ENCODE results near the gene RFC5.
"Not testable (repeated sequence)": the region's sequence is repeated elsewhere in the genome, so short reads cannot be mapped to it uniquely, and the experiment has no call there.

The RFC5 gene

DNA sequence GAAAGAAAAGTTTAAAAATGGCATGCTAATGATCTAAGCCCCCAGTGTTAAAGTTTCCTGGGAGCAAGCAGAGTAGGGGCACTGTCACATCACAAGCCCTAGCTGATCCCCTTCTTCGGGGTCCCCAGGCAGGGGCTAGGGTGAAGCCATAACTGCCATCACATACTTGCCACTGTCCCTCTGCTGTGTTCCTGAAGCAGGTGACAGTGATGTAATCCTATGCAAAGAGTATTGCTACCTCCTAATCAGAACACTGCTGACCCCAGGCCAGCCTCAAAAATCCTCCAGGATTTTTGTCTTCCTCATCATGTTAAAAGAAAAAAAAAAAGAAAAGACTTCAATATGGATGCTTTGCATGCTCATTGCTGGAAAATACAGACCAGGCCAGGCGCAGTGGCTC, 1.2 kb upstream of the RFC5 start:
- DNase-seq (ENCODE audit: low read depth) = no peak

DNA sequence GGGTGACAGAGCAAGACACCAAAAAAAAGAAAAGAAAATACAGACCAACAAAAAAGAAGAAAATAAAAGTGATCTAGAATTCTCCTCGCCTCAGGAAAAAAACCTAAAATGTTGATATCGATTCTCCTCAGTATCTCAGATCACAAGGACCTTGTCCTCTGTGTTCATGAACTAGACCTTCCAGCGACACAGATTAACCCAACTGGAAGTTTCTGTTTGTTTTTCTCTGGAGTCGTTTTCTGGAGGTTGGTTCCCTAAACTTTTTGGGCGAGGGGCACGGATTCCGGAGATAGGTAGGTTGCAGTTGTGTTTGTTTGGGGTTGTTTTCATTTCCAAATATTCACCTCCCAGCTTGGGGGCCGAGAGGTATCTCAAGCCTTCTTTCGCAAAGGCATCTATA, 559 bp upstream of the RFC5 start:
- no peak for DNase-seq (ENCODE audit: low read depth)

DNA sequence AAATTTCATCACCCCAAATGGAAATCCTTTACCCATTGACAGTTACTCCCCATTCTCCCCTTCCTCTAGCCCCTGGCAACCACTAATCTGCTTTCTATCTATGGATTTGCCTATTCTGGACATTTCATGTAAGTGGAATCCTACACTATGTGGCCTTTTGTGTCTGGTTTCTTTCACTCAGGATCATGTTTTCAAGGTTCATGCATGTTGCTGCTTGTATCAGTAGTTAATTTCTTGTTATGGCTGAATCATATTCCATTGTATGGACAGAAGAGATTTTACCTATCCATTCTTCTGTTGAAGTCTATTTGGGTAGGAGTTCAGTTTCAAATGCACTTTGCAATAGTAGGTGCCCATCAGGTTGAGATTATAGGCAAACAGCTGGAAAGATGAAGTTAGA, 1.4 kb downstream of the RFC5 start:
- no peak for DNase-seq (ENCODE audit: low read depth)

DNA sequence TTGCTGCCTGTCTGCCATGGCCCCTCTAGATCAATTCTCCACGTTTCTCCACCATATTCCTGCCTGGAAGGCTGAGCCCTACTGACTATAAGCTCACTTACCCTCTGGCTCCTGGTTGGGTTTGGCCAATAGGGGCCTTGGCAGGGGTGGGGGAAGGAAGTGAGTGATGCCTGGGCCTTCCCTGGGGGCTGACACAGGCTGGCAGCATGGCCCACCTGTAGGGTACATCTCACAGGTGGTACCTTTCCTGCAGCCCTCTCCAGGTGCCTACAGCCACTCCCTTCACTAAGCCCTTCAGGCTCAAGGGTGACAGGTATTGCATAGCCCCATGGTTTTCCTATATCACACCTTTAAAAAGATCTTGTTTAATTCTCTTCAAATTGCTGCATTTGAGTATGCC, 3.5 kb downstream of the RFC5 start:
- DNase-seq (ENCODE audit: low read depth) = no peak

DNA sequence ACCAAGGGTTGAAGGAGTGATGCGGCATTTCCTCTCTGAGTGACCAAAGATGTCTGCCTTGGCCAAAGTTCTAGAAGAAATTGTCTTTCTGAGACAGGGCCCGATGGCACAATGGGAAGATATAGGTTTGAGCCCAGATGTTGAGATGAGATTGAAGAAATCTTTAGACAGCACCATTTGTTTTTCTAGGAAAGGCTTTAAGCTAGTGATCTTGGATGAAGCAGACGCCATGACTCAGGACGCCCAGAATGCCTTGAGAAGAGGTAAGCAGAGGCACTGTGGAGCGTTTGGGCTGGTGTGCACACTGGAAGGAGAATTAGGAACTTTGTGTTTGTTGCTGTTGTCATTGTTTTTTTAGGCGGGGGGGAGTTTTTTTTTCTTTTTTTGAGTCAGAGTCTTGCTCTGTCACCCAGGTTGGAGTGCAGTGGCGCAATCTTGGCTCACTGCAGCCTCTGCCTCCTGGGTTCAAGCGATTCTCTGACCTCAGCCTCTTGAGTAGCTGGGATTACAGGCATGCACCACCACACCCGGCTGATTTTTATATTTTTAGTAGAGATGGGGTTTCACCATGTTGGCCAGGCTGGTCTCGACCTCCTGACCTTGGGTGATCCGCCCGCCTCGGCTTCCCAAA, 5.7 kb downstream of the RFC5 start:
- DNase-seq (ENCODE audit: low read depth) = not testable (repeated sequence)

DNA sequence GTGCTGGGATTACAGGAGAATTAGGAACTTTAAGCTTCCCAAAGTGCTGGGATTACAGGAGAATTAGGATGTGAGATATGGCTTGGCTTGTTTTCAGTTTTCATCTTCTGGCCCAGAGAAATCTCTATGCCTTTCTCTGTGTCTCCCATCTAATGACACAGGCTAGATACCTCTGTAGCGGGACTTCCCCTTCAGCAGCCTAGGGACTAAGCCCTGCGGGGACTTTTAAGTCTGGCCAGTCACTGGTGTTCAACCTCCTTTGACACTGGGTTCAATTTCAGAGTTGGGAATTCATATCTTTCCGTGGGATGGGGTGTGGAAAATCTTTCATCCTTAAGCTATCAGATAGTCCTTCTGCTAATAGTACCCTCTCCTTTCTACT, 6.2 kb downstream of the RFC5 start:
- DNase-seq (ENCODE audit: low read depth) = no peak

DNA sequence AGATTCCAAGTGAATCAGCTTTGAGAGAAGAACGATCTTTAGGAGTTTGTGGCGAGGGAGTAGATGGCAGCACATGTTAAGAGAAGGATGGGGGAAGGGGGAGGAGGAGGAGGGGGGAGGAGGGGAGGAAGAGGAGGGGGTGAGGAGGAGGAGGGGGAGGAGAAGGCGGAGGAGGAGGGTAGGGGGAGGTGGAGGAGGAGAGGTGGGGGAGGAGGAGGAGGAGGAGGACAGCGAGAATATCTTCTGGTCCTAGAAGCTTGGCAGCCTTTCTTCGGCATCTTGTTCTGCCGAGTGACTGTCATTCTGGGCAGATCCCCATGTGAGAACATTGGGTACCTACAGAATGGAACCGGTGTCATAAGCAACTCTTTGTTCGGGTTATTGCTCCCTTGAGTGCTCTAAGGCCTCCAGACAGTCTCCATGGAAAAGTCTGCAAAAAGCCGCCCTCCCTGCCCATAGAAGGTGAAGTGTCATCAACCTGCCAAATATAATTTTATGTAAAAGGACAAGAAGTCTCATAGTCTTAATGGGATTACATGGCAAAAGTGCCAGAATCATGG, 6.9 kb downstream of the RFC5 start:
- no peak for DNase-seq (ENCODE audit: low read depth)

DNA sequence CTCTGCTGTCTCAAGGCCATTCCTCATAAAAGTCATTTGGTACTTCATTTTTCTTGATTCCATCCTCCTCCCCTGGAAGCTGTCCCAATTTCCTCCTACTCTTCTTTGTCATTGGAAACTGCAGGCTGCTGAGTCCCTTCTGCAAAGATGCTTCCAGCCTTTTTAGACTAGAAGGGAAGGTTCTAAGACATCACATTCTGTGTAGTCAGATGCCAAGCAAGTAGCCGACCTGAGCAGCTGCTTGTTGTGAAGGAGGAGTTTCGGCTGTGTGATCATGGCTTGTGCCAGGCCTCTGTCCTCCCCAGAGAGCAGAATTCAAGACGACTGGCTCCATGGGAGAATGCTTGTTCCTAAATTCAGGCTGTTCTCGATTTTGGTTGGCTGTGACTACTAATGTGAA, 8.7 kb downstream of the RFC5 start:
- no peak for DNase-seq (ENCODE audit: low read depth)

DNA sequence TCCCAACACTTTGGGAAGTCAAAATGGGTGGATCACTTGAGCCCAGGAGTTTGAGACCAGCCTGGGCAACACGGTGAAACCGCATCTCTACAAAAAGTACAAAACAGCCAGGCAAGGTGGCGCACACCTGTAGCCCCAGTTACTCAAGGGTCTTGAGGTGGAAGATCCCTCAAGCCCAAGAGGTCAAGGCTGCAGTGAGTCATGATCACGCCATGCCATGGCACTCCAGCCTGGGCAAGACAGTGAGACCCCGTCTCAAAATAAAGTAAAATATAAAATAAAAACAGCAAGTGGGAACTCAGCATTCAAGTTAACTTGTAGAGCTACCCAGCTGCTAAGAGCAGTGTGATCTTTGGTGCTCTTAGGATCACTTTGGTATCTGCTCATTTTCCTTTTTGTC, 12.7 kb downstream of the RFC5 start:
- no peak for DNase-seq (ENCODE audit: low read depth)

DNA sequence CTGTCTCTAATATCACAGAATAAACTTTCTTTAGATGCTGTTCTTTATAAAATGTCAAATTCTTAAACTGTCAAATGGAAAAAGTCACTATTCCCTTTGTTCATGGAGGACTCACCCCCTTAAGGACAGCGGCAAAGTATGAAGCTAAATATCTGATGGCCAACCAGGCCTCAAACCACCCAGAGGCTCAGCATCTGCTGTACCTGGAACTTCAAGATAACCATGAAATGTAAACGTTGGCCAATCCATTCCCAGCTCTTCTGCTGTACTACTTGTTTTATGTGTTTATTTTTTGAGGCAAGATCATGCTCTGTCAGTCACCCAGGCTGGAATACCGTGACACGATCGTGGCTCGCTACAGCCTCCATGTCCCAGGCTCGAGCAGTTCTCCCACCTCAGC, 15.7 kb downstream of the RFC5 start:
- DNase-seq (ENCODE audit: low read depth) = no peak

DNA sequence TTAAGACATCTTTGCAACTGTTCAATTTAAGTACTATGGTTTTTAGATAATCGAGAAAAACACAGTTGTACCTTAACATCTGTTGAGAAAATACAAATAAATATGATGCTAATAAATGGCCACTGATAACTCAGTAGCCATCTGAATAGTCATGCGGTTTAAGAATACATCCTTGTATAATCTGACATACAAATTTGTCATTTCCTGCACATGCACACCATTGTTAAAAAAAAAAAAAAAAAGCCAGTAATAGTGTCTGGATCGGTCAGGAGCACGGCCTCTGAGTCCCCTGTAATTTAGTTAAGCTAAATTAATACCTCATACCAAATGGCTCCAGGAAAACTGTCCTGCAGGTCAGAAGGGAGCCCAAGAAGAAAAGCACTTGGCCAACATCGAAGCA, 16.8 kb downstream of the RFC5 start:
- DNase-seq (ENCODE audit: low read depth) = no peak

DNA sequence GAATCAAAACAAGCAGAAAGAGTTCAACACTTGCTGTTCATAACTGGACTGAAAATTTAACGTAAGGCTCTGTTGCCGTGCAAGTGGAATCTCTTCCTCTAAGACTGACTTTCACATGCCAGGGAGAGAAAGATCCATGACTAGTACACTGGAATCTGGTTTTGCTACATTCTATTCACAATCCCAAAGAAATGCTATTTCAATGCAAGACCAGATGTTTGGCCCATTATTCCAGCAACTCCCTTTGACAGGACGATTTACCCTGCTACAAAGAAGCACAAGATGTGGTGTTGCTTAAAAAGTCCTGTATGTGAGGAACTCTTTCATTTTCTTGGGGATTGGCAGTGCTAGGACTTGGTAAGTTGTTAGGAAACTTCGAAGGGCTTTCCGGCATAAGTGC, 17.4 kb downstream of the RFC5 start:
- no peak for DNase-seq (ENCODE audit: low read depth)

DNA sequence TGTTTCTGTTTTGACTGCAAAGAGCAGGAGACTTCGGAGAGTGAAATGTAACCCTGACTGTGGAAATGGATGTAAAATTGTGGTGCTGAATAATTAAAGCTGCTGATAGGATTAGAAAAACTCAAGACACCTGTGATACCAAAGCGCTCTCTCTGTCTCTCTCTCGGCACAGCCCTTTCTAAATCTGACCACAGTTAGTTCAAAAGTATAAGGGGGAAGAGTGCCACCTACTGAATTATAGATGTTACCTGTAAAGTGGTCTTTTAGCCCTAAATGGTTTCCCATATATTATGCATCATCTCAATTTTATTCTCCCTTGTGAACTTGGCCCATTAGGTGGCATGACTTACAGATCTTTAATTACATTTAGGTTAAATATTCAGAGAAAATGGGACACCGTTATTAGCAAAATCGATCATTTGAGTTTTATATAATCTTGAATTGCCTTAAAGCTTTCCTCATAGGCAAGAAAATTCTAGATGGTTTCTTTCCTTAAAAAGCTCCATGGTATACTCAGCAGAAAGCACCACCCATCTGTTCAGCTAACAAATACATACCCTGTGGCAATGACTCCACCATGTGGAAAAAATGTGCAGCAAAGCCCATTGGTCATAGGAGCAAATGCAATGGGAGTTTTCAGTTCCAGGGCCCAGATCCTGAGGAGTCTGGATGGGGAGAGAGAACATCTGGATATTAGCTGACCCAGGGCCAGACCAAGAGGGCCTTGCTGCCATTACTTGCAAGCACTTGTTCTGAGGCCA, 18.1 kb downstream of the RFC5 start:
- DNase-seq (ENCODE audit: low read depth) = no peak

DNA sequence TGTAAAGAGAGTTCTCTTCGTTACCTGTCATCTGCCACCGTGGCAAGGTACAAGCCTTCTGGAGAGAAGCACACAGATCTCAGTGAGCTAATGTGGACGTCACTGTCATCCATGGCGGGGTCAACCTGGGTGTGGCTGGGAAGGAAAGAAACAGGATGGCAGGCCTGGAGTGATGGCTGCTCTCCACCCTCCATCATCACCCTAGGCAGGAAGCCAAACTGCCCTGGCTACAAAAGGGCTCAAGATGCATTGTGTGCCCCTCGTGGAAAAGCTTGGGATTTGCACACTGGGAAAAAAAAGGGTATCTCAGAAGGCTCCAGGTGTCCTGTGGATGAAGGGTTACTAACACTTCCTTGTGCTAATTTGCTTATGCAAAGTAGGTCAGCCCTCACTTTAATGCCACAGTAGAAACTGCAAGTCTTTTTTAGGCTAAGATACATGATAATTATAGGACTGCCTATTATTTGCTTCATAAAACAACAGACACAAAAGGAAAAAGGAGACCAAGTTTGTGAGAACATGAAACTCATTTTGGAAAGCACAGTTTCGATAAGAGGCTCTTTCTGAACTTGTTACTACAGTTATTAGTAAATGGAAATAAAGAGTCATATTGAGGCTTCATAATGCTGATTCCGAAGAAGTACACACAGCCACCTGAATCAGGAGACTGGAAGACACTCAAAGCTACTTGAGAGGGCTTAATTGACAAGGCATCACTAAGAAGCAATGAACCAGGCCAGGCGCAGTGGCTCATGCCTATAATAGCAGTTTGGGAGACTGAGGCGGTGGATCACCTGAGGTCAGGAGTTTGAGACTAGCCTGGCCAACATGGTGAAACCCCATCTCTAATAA, 18.9 kb downstream of the RFC5 start:
- DNase-seq (ENCODE audit: low read depth) = no peak

DNA sequence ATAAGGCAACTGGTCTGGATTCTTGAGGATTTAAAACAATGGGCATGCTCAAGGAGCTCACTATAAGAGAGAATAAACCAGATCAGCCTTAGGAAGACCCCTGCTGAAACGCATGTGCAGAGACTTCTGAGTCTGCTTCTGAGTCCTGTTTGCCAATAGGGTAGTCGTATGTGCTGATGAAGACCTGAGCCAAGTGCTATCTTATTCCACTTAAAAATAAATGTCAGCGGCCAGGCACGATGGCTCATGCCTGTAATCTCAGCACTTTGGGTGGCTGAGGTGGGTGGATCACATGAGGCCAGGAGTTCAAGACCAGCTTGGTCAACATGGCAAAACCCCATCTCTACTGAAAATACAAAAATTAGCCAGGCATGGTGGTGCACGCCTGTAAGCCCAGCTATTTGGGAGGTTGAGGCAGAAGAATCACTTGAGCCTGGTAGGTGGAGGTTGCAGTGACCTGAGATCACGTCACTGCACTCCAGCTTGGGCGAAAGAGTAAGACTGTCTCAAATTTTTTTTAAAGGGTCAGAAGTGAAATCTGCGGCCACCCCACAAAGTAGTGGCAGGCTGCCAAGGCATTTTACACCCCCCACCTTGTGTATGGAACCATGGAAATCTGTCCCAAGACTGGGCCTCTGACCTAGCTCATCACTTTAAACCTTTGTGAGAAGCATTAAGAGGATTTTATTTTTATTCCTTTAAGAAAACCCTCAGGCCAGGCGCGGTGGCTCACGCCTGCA, 20.3 kb downstream of the RFC5 start:
- DNase-seq (ENCODE audit: low read depth) = no peak

DNA sequence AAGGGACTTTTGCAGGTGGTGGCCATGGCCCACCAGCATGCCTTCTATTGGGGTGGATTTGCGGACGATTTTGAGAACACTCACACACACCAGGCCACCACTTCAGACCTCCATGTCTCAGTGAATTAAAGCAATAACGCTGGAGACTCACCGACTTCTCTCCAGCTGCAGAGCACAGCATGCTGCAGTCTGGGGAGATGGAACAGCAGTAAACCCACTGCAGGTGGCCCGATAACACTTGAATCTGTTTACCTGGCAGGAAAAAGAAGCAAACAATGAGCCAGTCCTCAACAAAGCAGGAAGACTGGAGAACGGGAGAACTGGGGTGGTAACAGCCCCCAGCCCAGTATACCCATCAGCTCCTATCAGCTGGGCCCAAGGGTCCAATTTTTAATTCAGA, 21.6 kb downstream of the RFC5 start:
- no peak for DNase-seq (ENCODE audit: low read depth)

DNA sequence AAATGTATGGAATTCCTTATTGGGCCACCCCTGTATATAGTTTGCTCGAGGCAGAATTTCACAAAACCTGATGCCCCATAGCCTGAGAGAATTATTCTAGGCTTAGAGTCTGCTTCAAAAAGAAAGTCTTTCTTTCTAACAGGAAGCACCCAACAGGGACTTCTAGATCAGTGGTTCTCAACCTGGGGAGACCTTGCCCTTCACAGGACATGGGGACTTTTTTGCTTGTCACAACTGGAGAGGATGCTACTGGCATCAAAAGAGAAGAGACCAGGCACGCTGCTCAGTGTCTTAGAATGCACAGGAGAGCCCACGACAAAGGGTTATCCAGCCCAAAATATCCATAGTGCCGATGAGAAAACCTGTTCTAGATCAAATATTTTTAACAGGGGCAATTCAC, 25.6 kb downstream of the RFC5 start:
- DNase-seq (ENCODE audit: low read depth) = no peak

DNA sequence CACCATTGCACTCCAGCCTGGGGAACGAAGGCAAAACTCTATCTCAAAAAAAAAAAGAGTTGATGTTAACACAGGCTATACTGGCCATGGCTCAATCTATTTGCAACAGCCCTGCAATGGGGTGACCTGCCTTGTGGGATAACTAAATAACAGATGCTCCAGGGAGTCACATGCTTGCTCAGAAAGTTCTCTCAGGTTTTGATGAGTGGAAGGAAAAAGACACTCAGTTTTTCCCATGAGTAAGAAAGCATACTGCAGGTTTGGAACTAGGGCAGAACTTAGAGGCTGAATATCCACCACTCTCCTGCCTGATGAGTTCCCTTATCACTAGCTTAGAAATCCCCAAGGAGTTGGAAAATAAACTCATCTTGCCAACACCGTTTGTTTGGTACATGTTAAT, 27.6 kb downstream of the RFC5 start:
- no peak for DNase-seq (ENCODE audit: low read depth)

DNA sequence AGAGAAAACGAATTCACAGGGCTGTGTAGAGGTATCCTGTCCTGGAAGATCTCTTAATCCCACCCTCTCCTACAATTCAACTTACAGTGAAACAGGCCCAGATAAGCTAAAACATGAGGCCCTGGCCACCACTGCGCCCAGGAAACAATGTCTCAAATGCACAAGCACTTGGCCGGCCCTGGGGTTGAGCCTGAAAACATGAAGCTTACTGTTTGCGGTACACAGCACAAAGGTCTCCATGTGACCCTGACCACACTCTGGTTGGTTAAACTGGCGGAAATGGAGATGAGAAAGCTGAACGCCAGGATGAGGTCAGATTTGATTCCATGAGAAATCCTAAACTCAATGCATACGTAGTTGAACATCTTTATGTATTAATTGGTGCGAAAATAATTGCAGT, 28.1 kb downstream of the RFC5 start:
- DNase-seq (ENCODE audit: low read depth) = no peak

DNA sequence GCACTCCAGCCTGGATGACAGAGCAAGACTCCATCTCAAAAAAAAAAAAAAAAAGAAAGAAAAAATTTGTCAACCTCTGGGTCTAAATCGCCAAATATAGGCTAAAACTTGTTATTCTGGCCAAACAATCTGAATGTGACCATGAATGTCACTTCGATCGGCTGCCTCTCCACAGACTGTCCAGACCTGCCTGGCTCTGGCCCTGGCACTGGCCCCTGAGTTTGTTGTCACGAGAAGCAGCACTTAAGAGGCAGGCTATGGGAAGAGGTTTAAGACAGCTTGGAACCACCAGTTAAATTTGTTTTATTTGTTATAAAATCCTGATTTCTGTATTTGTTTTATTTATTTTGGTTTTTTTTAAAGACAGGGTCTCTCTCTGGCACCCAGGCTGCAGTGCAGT, 29.9 kb downstream of the RFC5 start:
- DNase-seq (ENCODE audit: low read depth) = no peak

DNA sequence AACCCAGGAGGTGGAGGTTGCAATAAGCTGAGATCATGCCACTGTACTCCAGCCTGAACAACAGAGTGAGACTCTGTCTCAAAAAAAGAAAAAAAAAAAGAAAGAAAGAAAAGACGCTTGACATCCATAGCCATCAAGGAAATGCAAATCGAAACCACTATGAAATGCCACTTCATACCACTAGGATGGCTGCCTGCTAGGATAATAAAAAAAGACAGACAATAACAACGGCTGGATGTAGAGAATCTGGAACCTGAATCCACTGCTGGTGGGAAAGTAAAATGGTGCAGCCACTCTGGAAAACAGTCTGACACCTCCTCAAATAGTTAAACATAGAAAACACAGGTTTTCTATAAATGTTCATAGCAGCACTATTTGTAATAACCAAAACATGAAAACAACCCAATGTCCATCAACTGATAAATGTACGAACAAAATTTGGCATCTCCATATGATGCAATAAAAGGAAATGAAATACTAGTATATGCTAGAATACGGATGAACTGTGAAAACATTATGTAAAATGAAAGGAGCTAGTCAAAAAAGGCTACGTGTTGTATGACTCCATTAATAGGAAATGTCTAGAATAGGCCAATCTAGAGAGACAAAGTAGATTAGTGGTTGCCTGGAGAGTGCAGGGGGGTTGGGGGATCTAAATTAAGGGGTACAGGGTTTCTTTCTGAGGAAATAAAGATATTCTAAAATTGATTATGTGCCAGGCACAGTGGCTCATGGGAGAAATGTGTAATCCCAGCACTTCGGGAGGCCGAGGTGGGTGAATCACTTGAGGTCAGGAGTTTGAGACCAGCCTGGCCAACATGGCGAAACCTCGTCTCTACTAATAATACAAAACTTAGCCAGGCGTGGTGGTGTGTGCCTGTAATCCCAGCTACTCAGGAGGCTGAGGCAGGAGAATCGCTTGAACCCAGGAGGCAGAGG, 34.7 kb downstream of the RFC5 start:
- DNase-seq (ENCODE audit: low read depth) = no peak
